ENCODE results near the gene SCN4B. TPM values are rescaled to one million over a fixed set of nuclear protein-coding genes. Genes with fewer than 3 reads are reported as not detected.

SCN4B gene
- total RNA-seq, 1 donor from 2014 or later, result 0.89 TPM

DNA sequence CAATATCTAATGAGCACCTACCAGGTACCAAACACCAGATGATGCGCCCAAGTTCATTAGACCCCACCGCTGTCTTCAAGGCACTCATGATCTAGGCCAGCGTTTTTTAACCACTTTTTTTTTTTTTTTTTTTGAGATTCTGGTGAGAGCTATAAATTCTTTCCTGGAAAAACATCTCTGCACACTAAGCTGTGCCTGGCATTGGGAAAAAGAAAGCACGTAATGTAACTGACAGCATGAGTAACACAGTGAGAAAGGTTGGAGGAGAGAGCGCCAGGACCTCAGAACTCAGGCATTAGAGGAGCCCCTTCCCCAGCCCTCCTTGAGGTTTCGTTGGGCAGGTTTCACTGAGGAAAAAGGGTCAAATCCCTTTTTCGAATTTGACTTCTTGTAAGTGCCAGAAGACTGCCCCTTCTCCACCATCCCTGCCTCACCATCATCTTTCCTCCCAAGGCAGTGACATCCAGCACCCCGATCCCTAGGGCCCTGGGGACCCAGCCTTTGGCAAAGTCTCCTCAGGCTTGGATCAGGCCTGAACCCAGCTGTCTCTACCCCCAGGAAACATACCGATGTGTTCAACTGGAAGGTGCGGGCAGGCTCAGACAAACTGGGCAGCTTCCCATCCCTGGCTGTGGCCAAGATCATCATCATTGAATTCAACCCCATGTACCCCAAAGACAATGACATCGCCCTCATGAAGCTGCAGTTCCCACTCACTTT is 39.8 kb downstream of the SCN4B start:
- peaks cover 7% of the 10 kb centered on the region for H3K4me1 Mint-ChIP-seq (ENCODE audit: low read depth, unreplicated experiment)
- H3K4me1 ChIP-seq (ENCODE audit: insufficient read depth, low read length), result no peaks in the 10 kb centered on the region
- H3K9me3 ChIP-seq (ENCODE audit: insufficient read depth, low read depth, low read length), result no peaks in the 10 kb centered on the region
- no peak overlapping the region for H3K4me2 ChIP-seq (ENCODE audit: low read length)
- H3K4me3 Mint-ChIP-seq (ENCODE audit: unreplicated experiment), result no peak overlapping the region
- FAIRE-seq, result no peak
- no peaks in the 10 kb centered on the region for H3K9me3 Mint-ChIP-seq (ENCODE audit: unreplicated experiment)
- H3K9ac ChIP-seq (ENCODE audit: low read length), result no peak overlapping the region
- no peaks in the 10 kb centered on the region for H3K27me3 ChIP-seq (ENCODE audit: insufficient read depth, low read length)
- no peak overlapping the region for H2AFZ ChIP-seq (ENCODE audit: low read depth, low read length)
- TF ChIP-seq EZH2 (IDR thresholded peaks at IDR 0.05; ENCODE audit: insufficient read depth, low read length), result no peak
- TF ChIP-seq, protein P1, sequence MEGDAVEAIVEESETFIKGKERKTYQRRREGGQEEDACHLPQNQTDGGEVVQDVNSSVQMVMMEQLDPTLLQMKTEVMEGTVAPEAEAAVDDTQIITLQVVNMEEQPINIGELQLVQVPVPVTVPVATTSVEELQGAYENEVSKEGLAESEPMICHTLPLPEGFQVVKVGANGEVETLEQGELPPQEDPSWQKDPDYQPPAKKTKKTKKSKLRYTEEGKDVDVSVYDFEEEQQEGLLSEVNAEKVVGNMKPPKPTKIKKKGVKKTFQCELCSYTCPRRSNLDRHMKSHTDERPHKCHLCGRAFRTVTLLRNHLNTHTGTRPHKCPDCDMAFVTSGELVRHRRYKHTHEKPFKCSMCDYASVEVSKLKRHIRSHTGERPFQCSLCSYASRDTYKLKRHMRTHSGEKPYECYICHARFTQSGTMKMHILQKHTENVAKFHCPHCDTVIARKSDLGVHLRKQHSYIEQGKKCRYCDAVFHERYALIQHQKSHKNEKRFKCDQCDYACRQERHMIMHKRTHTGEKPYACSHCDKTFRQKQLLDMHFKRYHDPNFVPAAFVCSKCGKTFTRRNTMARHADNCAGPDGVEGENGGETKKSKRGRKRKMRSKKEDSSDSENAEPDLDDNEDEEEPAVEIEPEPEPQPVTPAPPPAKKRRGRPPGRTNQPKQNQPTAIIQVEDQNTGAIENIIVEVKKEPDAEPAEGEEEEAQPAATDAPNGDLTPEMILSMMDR (IDR thresholded peaks at IDR 0.05; ENCODE audit: insufficient read depth, low read depth, low read length), result no peak
- H3K36me3 Mint-ChIP-seq (ENCODE audit: low read depth, unreplicated experiment), result no peaks in the 10 kb centered on the region
- no peak overlapping the region for H3K4me3 ChIP-seq (ENCODE audit: insufficient read depth, low read depth, low read length)
- peaks cover 36% of the 10 kb centered on the region for H3K27me3 Mint-ChIP-seq (ENCODE audit: low read depth, unreplicated experiment)
- no peak overlapping the region for H3K27ac ChIP-seq (ENCODE audit: low read depth, low read length)
- H3K36me3 ChIP-seq (ENCODE audit: insufficient read depth, low read length), result no peaks in the 10 kb centered on the region
- no peak overlapping the region for H3K27ac Mint-ChIP-seq (ENCODE audit: unreplicated experiment)
- H4K20me1 ChIP-seq (ENCODE audit: insufficient read depth, low read length), result no peaks in the 10 kb centered on the region
- no peak for DNase-seq (ENCODE audit: low read depth)
- no peaks in the 10 kb centered on the region for H3K79me2 ChIP-seq (ENCODE audit: insufficient read depth, low read length)

DNA sequence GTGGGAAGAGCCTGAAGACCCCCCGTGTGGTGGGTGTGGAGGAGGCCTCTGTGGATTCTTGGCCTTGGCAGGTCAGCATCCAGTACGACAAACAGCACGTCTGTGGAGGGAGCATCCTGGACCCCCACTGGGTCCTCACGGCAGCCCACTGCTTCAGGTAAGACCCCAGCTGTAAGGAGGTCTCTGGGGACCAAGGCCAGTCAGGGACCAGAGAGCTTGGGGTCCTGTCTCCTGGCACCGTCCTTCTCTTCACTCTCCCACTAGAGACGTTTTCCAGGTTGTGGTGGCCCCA is 40.9 kb downstream of the SCN4B start:
- H3K4me3 Mint-ChIP-seq (ENCODE audit: unreplicated experiment), result no peak overlapping the region
- Histone ChIP-seq H3K27me3 (ENCODE audit: insufficient read depth, low read length) (no peaks in the 10 kb centered on the region), H3K27ac (ENCODE audit: low read depth, low read length) (no peak overlapping the region), H4K20me1 (ENCODE audit: insufficient read depth, low read length) (no peaks in the 10 kb centered on the region), H3K4me2 (ENCODE audit: low read length) (no peak overlapping the region), H3K9ac (ENCODE audit: low read length) (no peak overlapping the region), H3K9me3 (ENCODE audit: insufficient read depth, low read depth, low read length) (no peaks in the 10 kb centered on the region), H3K4me1 (ENCODE audit: insufficient read depth, low read length) (no peaks in the 10 kb centered on the region), H3K36me3 (ENCODE audit: insufficient read depth, low read length) (no peaks in the 10 kb centered on the region), H3K79me2 (ENCODE audit: insufficient read depth, low read length) (no peaks in the 10 kb centered on the region), H2AFZ (ENCODE audit: low read depth, low read length) (no peak overlapping the region), H3K4me3 (ENCODE audit: insufficient read depth, low read depth, low read length) (no peak overlapping the region)
- no peak for TF ChIP-seq EZH2 (IDR thresholded peaks at IDR 0.05; ENCODE audit: insufficient read depth, low read length)
- TF ChIP-seq, protein P1 (IDR thresholded peaks at IDR 0.05; ENCODE audit: insufficient read depth, low read depth, low read length), result no peak
- H3K9me3 Mint-ChIP-seq (ENCODE audit: unreplicated experiment), result no peaks in the 10 kb centered on the region
- DNase-seq (ENCODE audit: low read depth) (no peak), FAIRE-seq (no peak)
- peaks cover 29% of the 10 kb centered on the region for H3K27me3 Mint-ChIP-seq (ENCODE audit: low read depth, unreplicated experiment)
- H3K36me3 Mint-ChIP-seq (ENCODE audit: low read depth, unreplicated experiment), result no peaks in the 10 kb centered on the region
- H3K27ac Mint-ChIP-seq (ENCODE audit: unreplicated experiment), result no peak overlapping the region
- H3K4me1 Mint-ChIP-seq (ENCODE audit: low read depth, unreplicated experiment), result peaks cover 7% of the 10 kb centered on the region

DNA sequence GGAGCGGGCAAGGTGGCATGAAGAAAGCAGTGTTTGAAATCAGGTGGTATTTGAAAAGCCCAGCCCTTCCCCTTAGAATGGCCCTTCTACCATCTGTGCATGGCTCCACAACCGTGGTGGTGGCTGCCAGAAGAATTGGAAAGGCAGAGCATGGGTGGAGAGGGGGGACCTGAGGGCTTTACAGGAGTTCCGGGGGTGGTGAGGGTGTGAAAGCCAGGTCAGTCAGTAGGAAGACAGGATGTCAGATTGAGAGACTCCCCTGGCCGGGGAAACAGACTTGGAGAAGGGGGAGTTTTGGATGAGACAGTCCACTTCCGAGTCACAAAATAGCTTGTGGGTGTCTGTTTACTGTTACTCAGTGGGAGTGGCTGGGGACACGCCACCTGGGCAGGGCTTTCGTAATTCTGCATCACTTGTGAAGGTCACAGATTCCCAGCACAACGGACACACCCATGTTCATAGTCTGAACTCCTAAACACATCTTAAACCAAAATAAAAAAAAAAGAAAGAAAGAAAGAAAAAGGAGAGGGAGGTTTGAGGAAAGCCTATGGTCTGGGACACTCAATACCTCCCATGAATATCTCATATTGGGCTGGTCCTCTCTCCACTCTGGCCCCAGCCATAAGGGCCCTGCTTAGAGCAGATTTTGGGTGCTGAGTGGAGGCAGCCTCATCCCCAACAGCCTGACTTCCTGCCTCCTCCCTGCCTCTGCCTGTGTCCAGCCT is 41.4 kb downstream of the SCN4B start:
- no peak for FAIRE-seq
- H3K27ac Mint-ChIP-seq (ENCODE audit: unreplicated experiment), result no peak overlapping the region
- no peaks in the 10 kb centered on the region for H3K79me2 ChIP-seq (ENCODE audit: insufficient read depth, low read length)

More for the DNA sequence above, 41.4 kb downstream of the SCN4B start:
- Mint-ChIP-seq H3K4me3 (ENCODE audit: unreplicated experiment) (no peak overlapping the region), H3K27me3 (ENCODE audit: low read depth, unreplicated experiment) (peaks cover 30% of the 10 kb centered on the region), H3K4me1 (ENCODE audit: low read depth, unreplicated experiment) (peaks cover 7% of the 10 kb centered on the region), H3K9me3 (ENCODE audit: unreplicated experiment) (no peaks in the 10 kb centered on the region), H3K36me3 (ENCODE audit: low read depth, unreplicated experiment) (no peaks in the 10 kb centered on the region)
- Histone ChIP-seq H3K9me3 (ENCODE audit: insufficient read depth, low read depth, low read length) (no peaks in the 10 kb centered on the region), H3K27me3 (ENCODE audit: insufficient read depth, low read length) (no peaks in the 10 kb centered on the region), H3K4me3 (ENCODE audit: insufficient read depth, low read depth, low read length) (no peak overlapping the region), H3K27ac (ENCODE audit: low read depth, low read length) (no peak overlapping the region), H3K9ac (ENCODE audit: low read length) (no peak overlapping the region), H4K20me1 (ENCODE audit: insufficient read depth, low read length) (no peaks in the 10 kb centered on the region), H3K36me3 (ENCODE audit: insufficient read depth, low read length) (no peaks in the 10 kb centered on the region), H2AFZ (ENCODE audit: low read depth, low read length) (no peak overlapping the region), H3K4me1 (ENCODE audit: insufficient read depth, low read length) (no peaks in the 10 kb centered on the region), H3K4me2 (ENCODE audit: low read length) (no peak overlapping the region)
- DNase-seq (ENCODE audit: low read depth), result no peak
- no peak for TF ChIP-seq EZH2 (IDR thresholded peaks at IDR 0.05; ENCODE audit: insufficient read depth, low read length)
- TF ChIP-seq, protein P1 (IDR thresholded peaks at IDR 0.05; ENCODE audit: insufficient read depth, low read depth, low read length), result no peak
